Inflammatory macrophage treated with lipopolysaccharide for 4 hours (primary cell): Measurements from ENCODE around the gene SHANK1.

Experiments used
- DNase-seq: peaks from one replicate; pipeline ENCODE4 v3.0.0-alpha.2; 2020

SHANK1 gene

GRCh38 chr19:50725911-50726230 lies 6.3 kb upstream of the SHANK1 start:
- DNase-seq = no peak

GRCh38 chr19:50725218-50725910 lies 5.8 kb upstream of the SHANK1 start:
- DNase-seq = no peak

- peak; percentile 97 for DNase-seq
Measured at GRCh38 chr19:50724522-50725217, 5.1 kb upstream of the SHANK1 start.

DNA sequence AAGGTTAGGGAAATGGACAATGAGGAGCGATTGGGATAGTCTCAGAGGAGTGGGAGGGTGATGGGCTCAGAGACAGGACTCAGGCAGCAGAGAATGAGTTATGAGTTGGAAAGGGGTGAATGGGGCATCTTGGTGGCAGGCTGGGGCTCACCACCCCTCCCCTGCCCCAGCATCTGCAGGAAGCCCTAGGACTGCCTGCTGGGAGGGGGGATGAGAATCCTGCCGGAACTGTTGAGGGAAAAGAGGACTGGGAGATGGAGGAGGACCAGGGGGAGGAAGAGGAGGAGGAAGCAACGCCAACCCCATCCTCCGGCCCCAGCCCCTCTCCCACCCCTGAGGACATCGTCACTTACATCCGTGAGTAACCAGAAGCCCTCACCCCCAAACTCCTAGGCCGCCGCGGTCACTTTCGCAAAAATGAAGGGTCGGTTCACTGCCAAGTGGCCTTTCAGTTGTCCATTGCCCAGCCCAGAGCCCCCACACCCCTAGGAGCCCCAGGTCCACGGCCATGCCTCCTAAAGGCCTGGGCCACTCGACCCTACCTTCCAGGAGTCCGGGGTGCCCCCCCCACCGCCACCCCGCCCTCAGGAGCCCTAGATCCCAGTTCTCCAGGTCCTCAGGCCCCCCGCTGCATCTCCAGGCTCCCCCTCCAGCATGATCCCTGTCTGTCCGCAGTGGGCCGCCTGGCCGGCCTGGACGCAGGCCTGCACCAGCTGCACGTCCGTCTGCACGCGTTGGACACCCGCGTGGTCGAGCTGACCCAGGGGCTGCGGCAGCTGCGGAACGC lies 4.3 kb upstream of the SHANK1 start:
- DNase-seq = no peak

DNA sequence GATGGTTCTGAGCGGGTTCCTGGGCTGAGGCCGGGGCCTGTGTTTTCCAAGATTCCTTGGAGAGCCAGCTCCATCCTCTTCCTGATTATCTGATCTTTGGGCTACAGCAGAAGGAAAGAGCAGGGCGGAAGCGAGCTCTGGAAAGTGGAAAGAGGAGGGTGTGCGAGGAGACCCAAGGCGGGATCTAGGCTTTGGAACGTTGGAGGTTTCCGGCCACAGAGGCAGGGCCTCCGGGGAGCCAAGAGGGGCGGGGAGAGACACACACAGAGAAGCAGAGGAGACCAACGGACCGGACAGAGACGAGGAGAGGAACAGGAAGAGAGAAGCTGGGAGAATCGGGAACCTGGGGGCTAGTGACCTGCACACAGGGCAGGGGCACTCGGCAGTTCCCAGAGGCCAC lies 3.5 kb upstream of the SHANK1 start, which contains the start of gene CLEC11A:
Gene CLEC11A, plus strand, starts transcription at position 296 of the 400 bp plus-strand sequence. CDS start 162 bp downstream, outside the sequence.
- peak; percentile 20 for DNase-seq

- DNase-seq = no peak
Measured at GRCh38 chr19:50722201-50723013, 2.8 kb upstream of the SHANK1 start.

DNA sequence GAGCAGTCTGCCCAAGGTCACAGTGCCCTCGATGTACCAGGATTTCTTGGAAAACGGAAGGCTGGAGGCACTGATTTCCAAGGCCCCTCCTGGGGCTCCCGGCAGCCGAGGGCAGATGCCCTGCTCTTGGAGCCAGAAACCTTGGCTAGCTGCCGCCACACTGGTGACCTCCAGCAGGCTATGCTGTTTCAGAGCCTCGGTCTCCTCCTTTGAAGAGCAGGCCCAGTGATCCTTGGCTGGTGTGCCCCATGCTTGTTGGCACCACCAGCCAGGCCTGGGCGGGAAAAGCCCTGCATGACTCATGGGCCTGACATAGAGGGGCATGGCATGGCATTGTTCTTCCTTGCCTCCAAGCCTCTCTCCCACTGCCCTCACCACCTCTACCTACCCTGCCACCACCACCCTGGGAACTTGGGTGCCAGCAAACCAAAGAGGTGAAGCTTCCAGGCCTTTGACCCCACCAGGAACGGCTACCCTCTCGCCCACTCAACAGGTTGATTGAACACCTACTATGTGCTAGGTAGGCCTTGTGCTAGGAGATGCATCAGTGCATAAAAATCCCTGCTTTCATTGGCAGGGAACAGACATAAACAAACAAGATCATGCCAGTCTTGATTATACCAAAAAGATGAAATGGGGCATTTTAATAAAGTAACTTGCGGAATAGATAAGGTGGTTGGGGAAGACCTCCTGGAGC lies 2.0 kb upstream of the SHANK1 start:
- DNase-seq = no peak

- peak; percentile 34 for DNase-seq
Measured at GRCh38 chr19:50720921-50721381, 1.3 kb upstream of the SHANK1 start.

- DNase-seq = no peak
Measured at GRCh38 chr19:50720181-50720920, 749 bp upstream of the SHANK1 start.

- no peak for DNase-seq
Measured at GRCh38 chr19:50719119-50719435, 525 bp downstream of the SHANK1 start.

DNA sequence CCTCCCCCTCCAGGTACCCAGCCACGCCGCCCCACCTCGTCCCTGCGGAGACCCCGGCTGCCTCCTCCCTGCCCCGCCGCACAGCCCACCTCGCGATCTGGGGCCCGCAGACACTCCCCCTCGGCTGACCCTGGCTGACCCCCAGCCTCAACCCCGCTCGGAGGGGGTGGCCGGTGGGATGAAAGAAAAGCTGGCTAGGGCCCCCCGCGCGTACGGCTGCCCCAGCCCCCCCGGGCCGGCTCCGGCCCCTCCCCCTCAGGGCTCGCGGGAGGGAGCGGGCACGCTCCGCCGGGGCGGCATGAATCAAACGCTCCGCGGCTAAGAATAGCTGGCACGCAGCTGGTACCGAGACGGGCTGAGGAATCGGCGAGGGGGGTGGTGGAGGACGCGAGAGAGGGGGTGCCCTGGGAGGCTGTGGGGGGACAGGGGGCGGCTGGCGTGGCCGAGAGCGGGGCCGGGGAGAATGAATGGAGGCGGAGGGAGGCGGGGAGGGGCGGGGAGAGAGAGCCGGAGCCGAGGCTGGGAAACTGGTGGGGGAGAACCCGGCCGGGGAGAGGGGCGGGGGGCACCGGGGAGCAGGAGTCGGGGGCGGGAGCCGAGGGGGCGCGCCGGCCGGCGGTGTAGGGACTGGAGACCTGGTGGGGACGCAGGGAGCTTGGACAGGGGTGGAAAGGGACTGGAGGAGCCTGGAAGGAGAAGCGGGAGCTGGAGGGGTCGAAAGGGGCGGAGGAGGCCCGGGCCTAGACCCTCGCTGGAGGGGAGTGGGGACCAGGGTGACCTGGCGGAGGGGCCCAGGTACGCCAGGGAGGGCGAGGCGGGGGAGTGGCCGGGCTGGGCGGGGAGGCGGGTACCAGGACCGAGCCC lies 1.1 kb downstream of the SHANK1 start:
- DNase-seq = no peak

- no peak for DNase-seq
Measured at GRCh38 chr19:50717891-50718254, 1.7 kb downstream of the SHANK1 start.

DNA sequence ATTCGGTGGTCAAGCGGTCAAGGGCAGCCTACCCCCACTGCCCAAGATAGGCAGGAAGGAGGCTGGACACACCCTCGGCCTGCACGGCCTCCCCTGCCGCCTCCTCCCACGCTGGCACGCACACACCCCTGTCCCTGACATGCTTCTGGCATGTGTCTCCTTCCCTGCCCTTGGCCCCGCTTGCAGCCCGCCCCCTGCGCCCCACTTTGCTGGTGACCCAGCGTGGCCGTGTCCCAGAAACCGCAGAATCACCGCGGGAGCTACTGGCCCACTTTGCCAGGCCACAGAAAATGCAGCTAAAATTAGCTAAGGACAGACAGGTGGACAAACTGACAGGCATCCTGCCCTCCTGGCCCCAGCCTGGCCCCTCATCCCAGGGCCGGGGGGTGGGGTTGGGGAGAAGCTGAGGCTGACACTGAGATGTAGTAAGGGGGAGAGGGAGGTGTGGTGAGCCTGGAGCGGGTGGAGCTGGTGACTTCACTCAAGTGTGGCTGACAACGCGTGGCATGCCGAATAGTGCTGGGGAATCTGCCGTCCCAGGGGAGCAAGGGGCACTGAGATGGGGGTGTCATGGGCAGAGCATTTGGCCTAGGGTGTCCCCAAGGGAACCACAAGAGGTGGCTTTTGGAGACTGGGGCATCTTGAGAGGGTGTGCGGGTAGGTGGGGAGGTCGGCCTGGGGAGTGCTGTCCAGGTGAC lies 2.4 kb downstream of the SHANK1 start:
- DNase-seq = no peak

- no peak for DNase-seq
Measured at GRCh38 chr19:50716178-50717025, 3.2 kb downstream of the SHANK1 start.

DNA sequence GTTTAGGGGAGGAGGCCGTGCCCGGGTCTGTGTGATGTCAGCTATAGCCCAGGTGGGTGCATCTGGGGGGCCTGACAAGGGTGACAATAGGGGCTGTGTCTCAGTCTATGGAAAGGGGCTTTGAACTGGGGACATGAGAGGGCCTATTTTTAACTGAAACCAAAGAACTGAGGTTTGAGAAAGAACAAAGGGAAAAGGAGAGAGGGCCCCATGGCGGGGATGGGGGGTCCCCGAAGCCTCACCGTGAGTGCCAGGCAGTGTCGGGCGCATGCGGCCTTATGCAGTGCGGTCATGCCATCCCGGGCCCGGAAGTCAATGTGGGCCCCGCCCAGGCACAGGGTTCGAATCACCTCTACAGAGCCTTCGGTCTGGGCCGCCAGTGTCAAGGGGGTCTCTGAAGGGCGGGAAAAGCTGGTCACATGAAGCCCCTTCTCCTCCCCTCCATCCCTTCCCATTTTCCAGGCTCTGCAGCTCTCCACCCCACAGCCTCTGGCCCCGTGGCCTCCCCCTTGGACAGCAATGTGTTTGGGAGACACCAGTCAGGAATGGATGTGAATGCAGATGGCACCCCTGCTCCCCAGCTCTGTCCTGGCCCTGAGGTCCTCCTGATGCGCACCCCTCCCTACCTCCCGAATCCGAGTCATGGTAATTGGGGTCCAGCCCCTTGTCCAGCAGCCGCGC lies 5.9 kb downstream of the SHANK1 start:
- no peak for DNase-seq

GRCh38 chr19:50712833-50713232 lies 6.8 kb downstream of the SHANK1 start:
- no peak for DNase-seq

- no peak for DNase-seq
Measured at GRCh38 chr19:50711805-50712204, 7.8 kb downstream of the SHANK1 start.

- DNase-seq = no peak
Measured at GRCh38 chr19:50711196-50711595, 8.4 kb downstream of the SHANK1 start.
